MM.1S (cell line): ENCODE results near the gene UNC5CL.

Source experiments
- DNase-seq: peaks from one replicate; pipeline ENCODE4 v3.0.0-alpha.2; 2015
- H2AFZ ChIP-seq: fragments of 300-600 bp; sonication (generic); 2 replicates; pipeline ENCODE4 v1.6.0; 2016; ENCODE audit warnings: antibody characterized with exemption, low read length
- H3F3A ChIP-seq: fragments of 300-600 bp; sonication (generic); 2 replicates; pipeline ENCODE4 v1.6.1; 2016; ENCODE audit warnings: mild to moderate bottlenecking, antibody characterized with exemption, low read length, moderate library complexity, mixed read lengths; ENCODE audit not compliant: insufficient read depth
- H3K27ac ChIP-seq: fragments of 300-600 bp; sonication (generic); 2 replicates; pipeline ENCODE4 v1.5.1; 2016; ENCODE audit warnings: mild to moderate bottlenecking, low read length
- H3K27me3 ChIP-seq: fragments of 300-600 bp; sonication (generic); replicated peaks from 2 replicates; pipeline ENCODE4 v1.6.0; 2016; ENCODE audit warnings: low read length; ENCODE audit not compliant: insufficient read depth
- H3K36me3 ChIP-seq: fragments of 300-600 bp; sonication (generic); replicated peaks from 2 replicates; pipeline ENCODE4 v1.6.1; 2016; ENCODE audit warnings: mild to moderate bottlenecking, low read length, mixed read lengths; ENCODE audit not compliant: insufficient read depth
- H3K4me1 ChIP-seq: fragments of 300-600 bp; sonication (generic); 2 replicates; pipeline ENCODE4 v1.6.1; 2016; ENCODE audit warnings: low read length, mixed read lengths
- H3K4me2 ChIP-seq: fragments of 300-600 bp; sonication (generic); 2 replicates; pipeline ENCODE4 v1.6.0; 2016; ENCODE audit warnings: low read depth, low read length
- H3K4me3 ChIP-seq: fragments of 300-600 bp; sonication (generic); 2 replicates; pipeline ENCODE4 v1.5.1; 2016; ENCODE audit warnings: low read length, mixed read lengths
- H3K79me2 ChIP-seq: fragments of 300-600 bp; sonication (generic); 2 replicates; pipeline ENCODE4 v1.6.1; 2016; ENCODE audit warnings: mixed run types, low read length, mixed read lengths
- H3K9ac ChIP-seq: fragments of 300-600 bp; sonication (generic); 2 replicates; pipeline ENCODE4 v1.6.1; 2016; ENCODE audit warnings: low read length, mixed read lengths
- H3K9me2 ChIP-seq: fragments of 300-600 bp; sonication (generic); replicated peaks from 2 replicates; pipeline ENCODE4 v1.6.1; 2016; ENCODE audit warnings: mild to moderate bottlenecking, low read length, mixed read lengths; ENCODE audit not compliant: insufficient read depth
- H3K9me3 ChIP-seq: fragments of 300-600 bp; sonication (generic); replicated peaks from 2 replicates; pipeline ENCODE4 v1.6.1; 2016; ENCODE audit warnings: mild to moderate bottlenecking, low read length, mixed read lengths; ENCODE audit not compliant: insufficient read depth
- H4K20me1 ChIP-seq: fragments of 300-600 bp; sonication (generic); 2 replicates; pipeline ENCODE4 v1.6.1; 2016; ENCODE audit warnings: mild to moderate bottlenecking, low read length, moderate library complexity, mixed read lengths; ENCODE audit not compliant: insufficient read depth
- CTCF ChIP-seq: fragments of 300-600 bp; sonication (generic); IDR thresholded peaks from 2 replicates; pipeline ENCODE4 v1.5.1; 2016; ENCODE audit warnings: antibody characterized with exemption, low read length, mixed read lengths
- EZH2 ChIP-seq: fragments of 300-600 bp; sonication (generic); optimal IDR thresholded peaks from 2 replicates; pipeline ENCODE3; 2017; ENCODE audit warnings: low read depth, mild to moderate bottlenecking, antibody characterized with exemption, low read length, mixed read lengths
- EZH2phosphoT487 ChIP-seq: fragments of 300-600 bp; sonication (generic); IDR thresholded peaks from 2 replicates; pipeline ENCODE4 v1.6.1; 2018; ENCODE audit warnings: antibody characterized with exemption, low read length

The UNC5CL gene

GRCh38 chr6:41013466-41014153 lies 25.4 kb downstream of the UNC5CL start:
- H3K9me3 ChIP-seq, result no peaks in the 10 kb centered on the region
- H3K27me3 ChIP-seq, result no peaks in the 10 kb centered on the region
- no peaks in the 10 kb centered on the region for H3K4me1 ChIP-seq
- H3K9me2 ChIP-seq, result no peaks in the 10 kb centered on the region
- no peaks in the 10 kb centered on the region for H4K20me1 ChIP-seq
- no peak for TF ChIP-seq EZH2
- TF ChIP-seq EZH2phosphoT487, result no peak
- no peak for TF ChIP-seq CTCF
- H3K79me2 ChIP-seq, result no peaks in the 10 kb centered on the region
- no peak overlapping the region for H3K9ac ChIP-seq
- no peak overlapping the region for H3K4me2 ChIP-seq
- DNase-seq, result no peak
- no peak overlapping the region for H3K4me3 ChIP-seq
- H3K27ac ChIP-seq, result no peak overlapping the region
- no peaks in the 10 kb centered on the region for H3F3A ChIP-seq
- no peaks in the 10 kb centered on the region for H3K36me3 ChIP-seq
- no peak overlapping the region for H2AFZ ChIP-seq

- Histone ChIP-seq H3K4me1 (no peaks in the 10 kb centered on the region), H4K20me1 (no peaks in the 10 kb centered on the region), H3K9me2 (no peaks in the 10 kb centered on the region), H3K79me2 (no peaks in the 10 kb centered on the region), H3K27ac (no peak overlapping the region), H3F3A (no peaks in the 10 kb centered on the region), H3K36me3 (no peaks in the 10 kb centered on the region), H3K4me2 (no peak overlapping the region), H3K9me3 (no peaks in the 10 kb centered on the region), H2AFZ (no peak overlapping the region), H3K9ac (no peak overlapping the region), H3K4me3 (no peak overlapping the region), H3K27me3 (no peaks in the 10 kb centered on the region)
- no peak for DNase-seq
- no peak for TF ChIP-seq CTCF
- no peak for TF ChIP-seq EZH2phosphoT487
- TF ChIP-seq EZH2, result no peak
Observed at GRCh38 chr6:41011673-41012072, 27.3 kb downstream of the UNC5CL start.

GRCh38 chr6:41009669-41010068 lies 29.4 kb downstream of the UNC5CL start:
- H3K4me1 ChIP-seq, result no peaks in the 10 kb centered on the region
- H3K27me3 ChIP-seq, result no peaks in the 10 kb centered on the region
- H3K9ac ChIP-seq, result no peak overlapping the region
- no peak overlapping the region for H2AFZ ChIP-seq
- no peaks in the 10 kb centered on the region for H3K79me2 ChIP-seq
- H4K20me1 ChIP-seq, result no peaks in the 10 kb centered on the region
- no peaks in the 10 kb centered on the region for H3F3A ChIP-seq
- no peak overlapping the region for H3K27ac ChIP-seq
- H3K9me3 ChIP-seq, result no peaks in the 10 kb centered on the region
- no peak for DNase-seq
- H3K4me2 ChIP-seq, result no peak overlapping the region
- H3K9me2 ChIP-seq, result no peaks in the 10 kb centered on the region
- H3K4me3 ChIP-seq, result no peak overlapping the region
- no peaks in the 10 kb centered on the region for H3K36me3 ChIP-seq
- no peak for TF ChIP-seq CTCF
